Heart left ventricle (tissue), 13 donors: ENCODE measurements around the gene GUCA1C.

Experiments
- POLR2A ChIP-seq, 2 donors: fragments of 450-650 bp; IDR thresholded peaks; one replicate each; pipeline ENCODE4 v1.6.1; 2017; ENCODE audit warnings: antibody characterized with exemption in 2 of 2, mild to moderate bottlenecking in 2 of 2, moderate library complexity in 2 of 2
- TF ChIP-seq, protein P1 (sequence below), 12 donors: fragments of 200-600 bp; sonication (generic) in 4 of 12; IDR thresholded peaks; one replicate each; pipeline versions ENCODE4 v1.5.0 to v1.8.0; 2018 to 2022; ENCODE audit warnings: antibody characterized with exemption in 12 of 12, mild to moderate bottlenecking in 5 of 12
- donor health status: ischemic (EF 13 %, LVEDD 7.1; RV severe dilation, severe dysfunction).
- donor health status: DM: no; HTN: yes; CAD: no.
- donor health status: DM: no; HTN: no; CAD: no.
- donor health status: ischemic (EF 25% LVEDD 6.9; RV normal size, moderate dysfunction).
- donor health status: ischemic (EF 25% LVEDD 5.7; RV mildly dilated, moderate dysfunction).
- donor health status: ischemic (EF 35%, LVEDD 5.7; RV mildly dilated, moderate dysfunction).
- donor health status: nonischemic (EF 11% LVEDD 7.7; RV severe dilation, severe dysfunction).
- donor health status: DM: yes; HTN: yes; CAD: no.
- donor health status: PGD.
- donor health status: ischemic (EF 29% LVEDD 5.4; RV normal size, mild dysfunction).
- donor health status: nonischemic (EF 23%, LVEDD 6.1; RV moderate dilation, normal function).

DNA sequence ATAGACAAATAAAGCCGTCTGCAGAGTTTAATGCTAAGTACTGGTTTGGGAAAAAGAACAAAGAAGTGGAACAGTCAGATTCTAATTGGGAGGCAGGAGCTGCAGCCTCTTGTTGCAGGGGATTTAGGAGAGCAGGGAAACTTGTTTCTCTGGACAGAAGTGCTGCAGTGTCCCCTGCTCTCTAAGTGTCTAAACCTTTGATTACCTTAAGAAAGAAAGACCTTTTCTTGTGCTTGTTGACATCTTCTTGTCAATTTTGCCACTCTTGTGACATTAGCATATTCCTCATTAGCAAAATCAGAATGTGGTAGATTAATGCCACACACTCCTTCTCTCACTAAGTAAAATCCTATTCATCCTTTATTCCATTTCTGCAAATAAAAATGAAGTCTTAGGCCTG is 92.3 kb downstream of the GUCA1C start:
- TF ChIP-seq, protein P1, sequence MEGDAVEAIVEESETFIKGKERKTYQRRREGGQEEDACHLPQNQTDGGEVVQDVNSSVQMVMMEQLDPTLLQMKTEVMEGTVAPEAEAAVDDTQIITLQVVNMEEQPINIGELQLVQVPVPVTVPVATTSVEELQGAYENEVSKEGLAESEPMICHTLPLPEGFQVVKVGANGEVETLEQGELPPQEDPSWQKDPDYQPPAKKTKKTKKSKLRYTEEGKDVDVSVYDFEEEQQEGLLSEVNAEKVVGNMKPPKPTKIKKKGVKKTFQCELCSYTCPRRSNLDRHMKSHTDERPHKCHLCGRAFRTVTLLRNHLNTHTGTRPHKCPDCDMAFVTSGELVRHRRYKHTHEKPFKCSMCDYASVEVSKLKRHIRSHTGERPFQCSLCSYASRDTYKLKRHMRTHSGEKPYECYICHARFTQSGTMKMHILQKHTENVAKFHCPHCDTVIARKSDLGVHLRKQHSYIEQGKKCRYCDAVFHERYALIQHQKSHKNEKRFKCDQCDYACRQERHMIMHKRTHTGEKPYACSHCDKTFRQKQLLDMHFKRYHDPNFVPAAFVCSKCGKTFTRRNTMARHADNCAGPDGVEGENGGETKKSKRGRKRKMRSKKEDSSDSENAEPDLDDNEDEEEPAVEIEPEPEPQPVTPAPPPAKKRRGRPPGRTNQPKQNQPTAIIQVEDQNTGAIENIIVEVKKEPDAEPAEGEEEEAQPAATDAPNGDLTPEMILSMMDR (IDR thresholded peaks at IDR 0.05): no peak
- TF ChIP-seq POLR2A (IDR thresholded peaks at IDR 0.05): no peak
